AG04450 (cell line): Measurements from ENCODE around the gene RBM45. TPM values are rescaled to one million over a fixed set of nuclear protein-coding genes. Genes with fewer than 3 reads are reported as not detected.

Experiments
- CTCF ChIA-PET: fragments of 300-600, 350-600 bp; formaldehyde crosslinking; extraction: SDS; loops from one replicate; lab custom pipeline; 2022; ENCODE audit warnings: antibody characterized with exemption, inconsistent platforms; lab: Charles Lee
- POLR2A ChIA-PET: fragments of 350-600 bp; formaldehyde crosslinking; extraction: SDS; loops from one replicate; lab custom pipeline; 2021; ENCODE audit warnings: antibody characterized with exemption, inconsistent platforms; lab: Yijun Ruan, JAX
- DNase-seq: peaks from one replicate; pipeline ENCODE4 v3.0.0-alpha.2; 2011; ENCODE audit warnings: low read depth, low spot score
- H3K27ac ChIP-seq: one replicate; pipeline ENCODE4 v1.5.1; 2012; ENCODE audit warnings: low read depth, low read length, control low read depth
- H3K27me3 ChIP-seq: one replicate; pipeline ENCODE4 v1.6.0; 2012; ENCODE audit warnings: low read length; ENCODE audit not compliant: control insufficient read depth, insufficient read depth
- H3K4me3 ChIP-seq: 2 replicates; pipeline ENCODE4 v1.5.1; 2011; ENCODE audit warnings: mild to moderate bottlenecking, low read depth, low read length, control low read depth
- H3K9me3 ChIP-seq: 2 replicates; pipeline ENCODE4 v1.5.1; 2012; ENCODE audit warnings: low read length; ENCODE audit not compliant: control insufficient read depth, insufficient read depth
- CTCF ChIP-seq: IDR thresholded peaks from 2 replicates; pipeline ENCODE4 v1.5.1; 2011; ENCODE audit warnings: low read depth, low read length, control low read depth, inconsistent platforms
- polyA plus RNA-seq: library from polyadenylated mRNA; depleted of rRNA; stranded (reverse); fragments of >200 nt; gene quantifications from 2 replicates; pipeline ENCODE4 v1.2.3, GENCODE V29; 2011

The RBM45 gene
- polyA plus RNA-seq, 1 experiment = 21.9 TPM

GRCh38 chr2:178069551-178069950 is 42.7 kb upstream of the RBM45 start:
- ChIA-PET CTCF (interaction anchor here (1.6 kb wide), 1 partner anchor 86 kb away, joined by 4 read pairs; no protein-coding TSS in a partner anchor), POLR2A (no interaction called here)
- no peak overlapping the region for H3K27ac ChIP-seq
- DNase-seq = no peak
- no peak overlapping the region for H3K4me3 ChIP-seq
- TF ChIP-seq CTCF = no peak
- H3K27me3 ChIP-seq = peaks cover 10% of the 10 kb centered on the region
- peaks cover 2% of the 10 kb centered on the region; the same call in 1 of the 2 replicates for H3K9me3 ChIP-seq

DNA sequence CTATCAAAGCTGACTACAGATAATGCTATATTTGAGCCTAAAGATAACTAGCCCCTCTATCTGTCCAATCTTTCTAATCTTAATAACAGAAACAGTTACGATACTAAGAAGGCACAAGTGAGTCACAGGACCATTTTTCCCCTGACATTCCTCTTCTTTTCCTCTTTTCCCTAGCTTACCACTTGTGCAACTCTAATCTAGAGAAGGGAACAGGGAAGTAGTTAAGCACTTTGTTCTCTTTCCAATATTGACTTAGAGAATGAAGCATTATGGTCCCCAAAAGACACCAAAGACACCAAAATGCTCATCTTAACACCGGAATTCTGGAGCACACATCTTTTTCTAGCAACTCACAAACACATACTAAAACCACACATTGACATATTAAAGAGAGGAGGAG is 41.4 kb upstream of the RBM45 start:
- TF ChIP-seq CTCF = no peak
- Histone ChIP-seq H3K9me3 (peaks cover 2% of the 10 kb centered on the region; the same call in 1 of the 2 replicates), H3K27ac (no peak overlapping the region), H3K4me3 (no peak overlapping the region), H3K27me3 (peaks cover 10% of the 10 kb centered on the region)
- ChIA-PET CTCF (interaction anchor here (0.7 kb wide), 1 partner anchor 41 kb away, joined by 3 read pairs; no protein-coding TSS in a partner anchor), POLR2A (no interaction called here)
- no peak for DNase-seq

- no peak overlapping the region for H3K27ac ChIP-seq
- ChIA-PET POLR2A (interaction anchor here (0.6 kb wide), 1 partner anchor 318 kb away, joined by 4 read pairs; no protein-coding TSS in a partner anchor), CTCF (no interaction called here)
- H3K27me3 ChIP-seq = peaks cover 10% of the 10 kb centered on the region
- TF ChIP-seq CTCF = no peak
- no peak for DNase-seq
- no peak overlapping the region for H3K4me3 ChIP-seq
- H3K9me3 ChIP-seq = peaks cover 2% of the 10 kb centered on the region; the same call in 1 of the 2 replicates
Measured at GRCh38 chr2:178072000-178072382, 40.2 kb upstream of the RBM45 start.

DNA sequence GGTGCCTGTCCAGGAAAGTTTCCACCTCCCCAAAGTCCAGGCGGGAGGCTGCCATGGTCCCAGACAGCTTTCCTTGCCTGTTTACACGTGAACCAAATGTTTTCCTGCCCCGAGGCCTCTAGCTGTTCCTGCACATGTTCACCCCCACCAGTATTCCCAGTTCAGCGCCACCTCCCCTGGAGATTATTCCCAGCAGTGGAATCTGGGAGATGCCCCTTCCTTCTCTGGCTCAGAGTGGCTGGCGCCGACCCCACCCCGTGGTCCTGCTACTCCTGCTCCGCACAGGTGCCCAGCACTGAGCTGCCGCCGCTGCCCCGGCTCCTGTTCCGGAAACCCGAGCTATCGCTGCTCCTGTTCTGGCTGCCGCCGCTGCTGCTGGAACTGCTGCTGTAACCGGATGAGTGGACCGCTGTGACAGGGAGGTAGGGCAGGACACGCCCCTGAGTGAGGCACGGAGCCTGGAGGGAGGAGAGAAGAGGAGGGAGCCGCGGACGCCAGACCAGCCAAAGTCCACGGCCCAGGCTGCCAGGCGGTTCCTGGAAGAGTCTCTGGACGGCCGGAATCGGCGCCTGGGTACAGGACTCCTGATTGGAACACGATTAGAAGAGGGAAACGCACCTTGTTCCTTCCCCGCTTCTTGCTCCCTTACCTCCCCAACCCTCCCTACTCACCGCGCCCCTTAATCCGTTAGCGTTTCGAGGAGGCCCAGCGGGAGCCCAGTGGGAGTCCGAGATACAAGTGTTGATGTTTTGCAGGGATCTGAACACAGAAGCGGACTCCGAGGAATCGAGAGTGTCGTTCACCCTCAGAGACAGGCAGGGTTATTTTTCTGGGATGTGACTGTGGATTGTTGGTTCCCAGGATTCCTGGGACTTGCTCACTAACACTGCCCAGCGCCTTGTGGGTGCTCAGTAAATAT is 39.6 kb upstream of the RBM45 start, which contains the start of gene PDE11A:
TSS of gene PDE11A (minus strand) at position 395 of the 919 bp plus-strand sequence. CDS start at position 55, 340 bp downstream.
- CTCF ChIA-PET = interaction anchor here (0.6 to 1.0 kb wide), 2 partner anchors 26 to 60 kb away, joined by 3 to 6 read pairs; no protein-coding TSS in a partner anchor
- DNase-seq = no peak
- peaks cover 10% of the 10 kb centered on the region for H3K27me3 ChIP-seq
- POLR2A ChIA-PET = no interaction called here
- H3K27ac ChIP-seq = no peak within 1 kb of the TSS
- peak within 1 kb of the TSS; percentile 63 for H3K4me3 ChIP-seq
- TF ChIP-seq CTCF = no peak
- peaks cover 2% of the 10 kb centered on the region; the same call in 1 of the 2 replicates for H3K9me3 ChIP-seq
